ENCODE measurements around the gene TEX35.

The TEX35 gene

GRCh38 chr1:178512566-178513277 is at the start of gene TEX35:
TSS of gene TEX35 (plus strand) at chr1:178513109. CDS start at chr1:178513189, 80 bp downstream.
- DNase-seq, result no peak

GRCh38 chr1:178464141-178464540 is 48.8 kb upstream of the TEX35 start:
- no peak for DNase-seq

- no peak for DNase-seq
Observed at GRCh38 chr1:178464566-178464965, 48.3 kb upstream of the TEX35 start.

- DNase-seq, result no peak
Observed at GRCh38 chr1:178465011-178465410, 47.9 kb upstream of the TEX35 start.

- DNase-seq, result no peak
Observed at GRCh38 chr1:178467837-178468236, 45.1 kb upstream of the TEX35 start.

- DNase-seq, result no peak
Observed at GRCh38 chr1:178470411-178470960, 42.4 kb upstream of the TEX35 start.

GRCh38 chr1:178472531-178472930 is 40.4 kb upstream of the TEX35 start:
- no peak for DNase-seq

GRCh38 chr1:178477373-178477772 is 35.5 kb upstream of the TEX35 start:
- no peak for DNase-seq

GRCh38 chr1:178477841-178478240 is 35.1 kb upstream of the TEX35 start:
- no peak for DNase-seq

- no peak for DNase-seq
Observed at GRCh38 chr1:178483251-178483957, 29.5 kb upstream of the TEX35 start.

- no peak for DNase-seq
Observed at GRCh38 chr1:178484698-178485225, 28.1 kb upstream of the TEX35 start.

GRCh38 chr1:178485541-178485981 is 27.3 kb upstream of the TEX35 start:
- DNase-seq, result no peak

- no peak for DNase-seq
Observed at GRCh38 chr1:178486100-178487069, 26.5 kb upstream of the TEX35 start.

- no peak for DNase-seq
Observed at GRCh38 chr1:178487070-178487615, 25.8 kb upstream of the TEX35 start.

- DNase-seq, result no peak
Observed at GRCh38 chr1:178488393-178488792, 24.5 kb upstream of the TEX35 start.

- DNase-seq, result no peak
Observed at GRCh38 chr1:178489399-178489798, 23.5 kb upstream of the TEX35 start.

- DNase-seq, result no peak
Observed at GRCh38 chr1:178490136-178490535, 22.8 kb upstream of the TEX35 start.

- no peak for DNase-seq
Observed at GRCh38 chr1:178490967-178491366, 21.9 kb upstream of the TEX35 start.

GRCh38 chr1:178491721-178492120 is 21.2 kb upstream of the TEX35 start:
- no peak for DNase-seq

GRCh38 chr1:178492341-178492740 is 20.6 kb upstream of the TEX35 start:
- DNase-seq, result no peak

GRCh38 chr1:178493301-178493741 is 19.6 kb upstream of the TEX35 start:
- DNase-seq, result no peak

GRCh38 chr1:178494569-178494971 is 18.3 kb upstream of the TEX35 start:
- no peak for DNase-seq
